ENCODE data around the gene GRWD1.

Gene GRWD1

DNA sequence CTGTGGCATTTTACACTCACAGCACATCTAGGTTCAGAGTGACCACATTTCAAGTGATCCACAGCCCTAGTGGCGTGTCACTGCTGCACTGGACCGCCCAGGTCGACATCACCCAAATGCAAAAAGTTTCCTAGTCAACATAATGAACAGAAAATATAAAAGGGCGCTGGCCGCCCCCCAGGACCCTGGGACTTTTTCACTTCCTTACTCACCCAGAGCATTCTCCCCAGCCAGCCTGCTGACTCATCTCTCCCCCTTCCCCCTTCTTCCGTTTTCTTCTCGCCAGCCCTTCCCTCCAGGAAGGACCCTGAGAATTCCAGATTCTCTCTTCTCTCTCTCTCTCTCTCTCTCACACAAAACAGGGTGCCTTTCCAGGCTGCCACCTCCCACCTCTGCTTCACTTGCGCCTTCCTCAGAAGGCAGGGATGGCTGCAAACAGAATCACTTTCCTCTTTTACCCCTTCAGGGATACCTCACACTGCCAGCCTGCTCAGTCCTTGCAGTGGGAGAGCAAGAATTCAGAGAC is 21.0 kb upstream of the GRWD1 start:
- DNase-seq (ENCODE audit: low read depth), result no peak

DNA sequence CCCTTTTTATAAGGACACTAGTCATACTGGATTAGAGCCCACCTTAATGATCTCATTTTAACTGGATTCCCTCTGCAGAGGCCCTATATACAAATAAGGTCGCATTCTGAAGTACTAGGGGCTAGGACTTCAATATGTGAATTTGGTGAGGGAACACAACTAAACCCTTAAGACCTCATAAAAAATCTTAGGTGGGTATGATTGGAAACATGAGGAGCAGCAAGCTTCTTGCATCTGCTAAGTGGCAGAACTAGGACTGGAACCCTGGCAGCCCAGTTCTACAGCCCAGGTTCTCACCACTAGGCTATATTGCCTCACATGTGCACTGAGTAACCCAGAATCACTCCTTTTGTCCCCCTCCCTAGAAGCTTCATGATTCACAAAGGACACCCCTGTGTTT is 17.1 kb upstream of the GRWD1 start:
- DNase-seq (ENCODE audit: low read depth), result no peak

DNA sequence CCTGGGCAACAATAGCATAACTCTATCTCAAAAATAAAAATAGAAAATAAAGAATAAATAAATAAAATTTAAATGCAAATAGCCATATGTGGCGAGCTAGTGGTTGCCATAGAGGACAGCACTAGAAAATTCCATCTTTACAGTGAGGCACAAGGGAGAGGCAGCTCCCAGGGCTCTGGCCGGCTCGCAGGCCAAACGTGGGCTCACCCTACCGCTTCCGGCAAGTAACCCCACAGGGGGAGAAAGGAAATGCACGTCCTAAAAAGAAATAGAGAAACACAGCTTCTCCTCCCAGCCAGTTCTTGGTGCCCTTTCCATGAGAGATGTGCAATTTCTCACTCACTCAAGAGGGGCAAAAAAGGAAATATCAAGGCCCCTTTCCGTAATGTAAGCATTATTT is 12.4 kb upstream of the GRWD1 start:
- no peak for DNase-seq (ENCODE audit: low read depth)

DNA sequence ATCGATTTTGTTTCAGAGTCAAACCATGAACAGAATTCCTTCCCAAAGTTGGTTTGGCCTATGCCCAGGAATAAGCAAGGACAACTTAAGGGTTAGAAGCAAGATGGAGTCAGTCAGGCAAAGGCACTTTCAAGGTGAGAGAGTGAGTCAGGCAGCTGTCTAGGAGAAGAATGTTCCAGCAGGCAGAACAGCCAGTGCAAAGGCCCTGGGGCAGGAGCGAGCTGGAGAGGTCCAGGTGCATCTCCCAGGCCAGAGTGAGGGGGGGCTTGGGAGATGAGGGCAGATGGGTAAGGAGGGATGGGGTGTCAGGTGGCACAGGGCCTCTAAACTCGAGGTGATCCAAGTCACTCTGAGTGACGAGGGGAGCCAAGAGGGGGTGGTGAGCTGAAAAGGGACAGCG is 9.2 kb upstream of the GRWD1 start:
- DNase-seq (ENCODE audit: low read depth), result no peak

DNA sequence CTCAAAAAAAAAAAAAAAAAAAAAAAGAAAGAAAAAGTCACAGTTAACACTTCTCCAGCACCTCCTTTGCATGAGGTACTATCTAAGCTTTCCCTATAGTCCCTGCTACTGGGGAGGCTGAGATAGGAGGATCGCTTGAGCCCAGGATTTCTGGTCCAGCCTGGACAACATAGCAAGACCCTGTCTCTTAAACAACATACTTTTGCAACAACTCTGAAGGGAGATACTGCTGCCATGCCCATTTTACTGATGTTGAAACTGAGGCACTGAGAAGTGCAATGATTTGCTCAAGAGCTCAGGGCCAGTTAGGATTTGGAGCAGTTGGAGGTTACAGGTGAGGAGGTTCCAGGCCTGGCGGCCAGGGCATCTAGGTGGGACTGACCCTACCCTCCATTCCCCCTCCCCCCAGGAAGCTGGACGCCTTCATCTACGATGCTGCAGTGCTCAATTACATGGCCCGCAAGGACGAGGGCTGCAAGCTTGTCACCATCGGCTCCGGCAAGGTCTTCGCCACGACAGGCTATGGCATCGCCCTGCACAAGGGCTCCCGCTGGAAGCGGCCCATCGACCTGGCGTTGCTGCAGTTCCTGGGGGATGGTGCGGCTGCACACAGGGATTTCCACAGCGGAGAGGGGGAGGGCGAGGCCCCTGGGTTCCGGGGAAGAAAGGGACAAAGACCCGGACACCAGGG is 4.3 kb upstream of the GRWD1 start:
- no peak for DNase-seq (ENCODE audit: low read depth)

DNA sequence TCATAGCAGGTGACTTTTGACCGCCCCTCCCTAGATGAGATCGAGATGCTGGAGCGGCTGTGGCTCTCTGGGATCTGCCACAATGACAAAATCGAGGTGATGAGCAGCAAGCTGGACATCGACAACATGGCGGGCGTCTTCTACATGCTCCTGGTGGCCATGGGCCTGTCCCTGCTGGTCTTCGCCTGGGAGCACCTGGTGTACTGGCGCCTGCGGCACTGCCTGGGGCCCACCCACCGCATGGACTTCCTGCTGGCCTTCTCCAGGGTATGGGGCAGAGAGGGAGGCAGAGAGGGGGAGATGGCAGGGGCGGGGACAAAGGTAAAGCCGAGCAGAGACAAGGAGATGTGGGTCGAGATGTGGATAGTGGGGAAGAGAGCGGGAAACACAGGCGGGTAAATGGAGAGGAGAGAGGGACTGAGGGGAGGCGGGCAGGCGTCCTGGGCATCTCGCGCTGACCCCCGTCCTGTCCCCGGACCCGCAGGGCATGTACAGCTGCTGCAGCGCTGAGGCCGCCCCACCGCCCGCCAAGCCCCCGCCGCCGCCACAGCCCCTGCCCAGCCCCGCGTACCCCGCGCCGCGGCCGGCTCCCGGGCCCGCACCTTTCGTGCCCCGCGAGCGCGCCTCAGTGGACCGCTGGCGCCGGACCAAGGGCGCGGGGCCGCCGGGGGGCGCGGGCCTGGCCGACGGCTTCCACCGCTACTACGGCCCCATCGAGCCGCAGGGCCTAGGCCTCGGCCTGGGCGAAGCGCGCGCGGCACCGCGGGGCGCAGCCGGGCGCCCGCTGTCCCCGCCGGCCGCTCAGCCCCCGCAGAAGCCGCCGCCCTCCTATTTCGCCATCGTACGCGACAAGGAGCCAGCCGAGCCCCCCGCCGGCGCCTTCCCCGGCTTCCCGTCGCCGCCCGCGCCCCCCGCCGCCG is 3.4 kb upstream of the GRWD1 start:
- DNase-seq (ENCODE audit: low read depth), result no peak

DNA sequence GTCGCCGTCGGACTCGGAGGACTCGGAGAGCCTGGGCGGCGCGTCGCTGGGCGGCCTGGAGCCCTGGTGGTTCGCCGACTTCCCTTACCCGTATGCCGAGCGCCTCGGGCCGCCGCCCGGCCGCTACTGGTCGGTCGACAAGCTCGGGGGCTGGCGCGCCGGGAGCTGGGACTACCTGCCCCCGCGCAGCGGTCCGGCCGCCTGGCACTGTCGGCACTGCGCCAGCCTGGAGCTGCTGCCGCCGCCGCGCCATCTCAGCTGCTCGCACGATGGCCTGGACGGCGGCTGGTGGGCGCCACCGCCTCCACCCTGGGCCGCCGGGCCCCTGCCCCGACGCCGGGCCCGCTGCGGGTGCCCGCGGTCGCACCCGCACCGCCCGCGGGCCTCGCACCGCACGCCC is 2.5 kb upstream of the GRWD1 start:
- DNase-seq (ENCODE audit: low read depth), result no peak

DNA sequence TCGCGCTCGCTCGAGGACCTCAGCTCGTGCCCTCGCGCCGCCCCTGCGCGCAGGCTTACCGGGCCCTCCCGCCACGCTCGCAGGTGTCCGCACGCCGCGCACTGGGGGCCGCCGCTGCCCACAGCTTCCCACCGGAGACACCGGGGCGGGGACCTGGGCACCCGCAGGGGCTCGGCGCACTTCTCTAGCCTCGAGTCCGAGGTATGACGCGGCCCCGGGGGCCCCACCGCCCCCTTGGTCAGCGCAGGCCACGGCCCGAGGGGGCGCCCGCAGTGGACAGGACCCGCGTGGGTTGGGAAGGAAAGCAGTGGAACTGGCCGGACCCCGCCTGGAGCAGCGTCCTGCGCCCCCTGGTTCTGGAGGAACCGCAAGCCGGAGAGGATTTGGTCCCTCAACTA is 2.1 kb upstream of the GRWD1 start:
- DNase-seq (ENCODE audit: low read depth), result no peak

DNA sequence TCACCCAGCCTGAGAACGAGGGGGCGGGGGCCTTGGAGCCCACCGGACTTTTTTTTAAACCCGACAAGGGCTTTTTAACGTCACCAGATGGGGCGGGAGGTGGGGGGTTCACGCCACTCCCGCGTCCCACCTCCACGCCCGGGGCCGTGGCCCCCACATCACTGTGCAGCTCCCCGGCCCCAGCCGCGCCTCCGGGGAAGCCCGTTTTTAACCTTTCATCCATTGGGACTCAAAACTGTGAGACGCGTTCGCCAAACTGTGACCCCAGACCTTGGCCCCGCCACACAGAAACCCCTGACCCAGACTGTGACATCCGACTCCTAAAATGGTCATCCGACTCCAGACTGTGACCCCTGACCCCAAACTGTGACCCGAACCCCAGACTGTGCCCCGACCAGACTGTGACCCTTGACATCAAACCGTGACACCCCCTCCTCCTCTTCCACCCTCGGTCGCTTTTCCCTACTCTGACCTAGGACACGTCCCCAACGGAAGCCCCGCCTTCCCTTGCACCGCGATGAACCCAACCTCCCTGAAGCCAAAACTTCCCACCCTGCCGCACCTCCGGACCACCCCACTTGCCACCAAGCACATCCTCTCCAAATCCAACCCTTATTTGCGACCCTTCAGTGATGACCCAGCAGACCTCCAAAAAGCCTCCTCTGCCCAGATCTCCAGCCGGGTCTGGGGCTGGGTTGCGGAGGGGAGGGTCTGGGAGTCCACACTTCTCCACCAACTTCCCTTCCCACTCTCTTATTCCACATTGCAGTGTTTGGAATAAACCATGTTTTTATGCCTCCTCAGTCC is 1.5 kb upstream of the GRWD1 start:
- DNase-seq (ENCODE audit: low read depth), result no peak

DNA sequence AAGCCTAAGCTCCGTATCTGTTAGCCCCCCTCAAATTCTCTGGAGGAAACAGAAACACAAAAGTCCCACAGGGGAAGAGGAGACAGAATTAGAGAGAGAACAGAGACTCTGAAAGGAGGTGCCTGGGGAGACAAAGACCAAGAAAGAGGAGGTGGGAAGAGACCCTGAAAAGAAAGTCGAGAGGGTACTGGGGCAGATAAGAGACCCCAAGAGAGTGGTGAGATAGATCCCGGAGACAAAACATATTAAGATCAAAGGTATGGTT is 915 bp upstream of the GRWD1 start:
- DNase-seq (ENCODE audit: low read depth), result no peak

DNA sequence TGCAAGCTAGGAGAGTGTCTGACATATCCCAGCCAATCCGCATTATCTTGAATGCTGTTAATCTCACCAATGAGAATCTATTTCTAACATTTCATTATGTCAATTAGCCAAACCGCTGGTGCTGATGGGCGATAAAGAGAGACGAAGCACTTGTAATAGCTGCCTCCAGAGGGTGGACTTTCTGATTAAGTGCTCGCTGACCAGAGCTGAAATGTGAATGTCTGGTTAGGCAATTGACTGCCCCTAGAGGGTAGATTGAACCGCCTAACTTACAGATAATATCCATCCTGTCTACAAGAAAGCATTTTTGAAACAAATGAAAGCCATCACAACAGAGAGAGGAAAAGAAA is 552 bp upstream of the GRWD1 start:
- DNase-seq (ENCODE audit: low read depth), result peak; percentile 84

DNA sequence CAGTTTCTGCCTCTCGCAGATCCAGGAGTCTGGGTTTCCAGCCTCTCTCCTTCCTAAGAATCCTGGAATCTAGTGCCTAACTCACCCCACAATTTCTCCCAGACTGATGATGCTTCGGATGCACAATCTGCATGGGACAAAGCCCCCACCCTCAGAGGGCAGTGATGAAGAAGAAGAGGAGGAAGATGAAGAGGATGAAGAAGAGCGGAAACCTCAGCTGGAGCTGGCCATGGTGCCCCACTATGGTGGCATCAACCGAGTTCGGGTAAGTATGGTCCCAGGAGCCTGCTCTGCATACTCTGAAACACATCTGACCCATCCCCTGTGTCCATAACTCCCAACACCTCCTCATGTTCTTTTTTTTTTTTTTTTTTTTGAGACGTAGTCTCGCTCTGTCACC is 796 bp downstream of the GRWD1 start:
- no peak for DNase-seq (ENCODE audit: low read depth)

DNA sequence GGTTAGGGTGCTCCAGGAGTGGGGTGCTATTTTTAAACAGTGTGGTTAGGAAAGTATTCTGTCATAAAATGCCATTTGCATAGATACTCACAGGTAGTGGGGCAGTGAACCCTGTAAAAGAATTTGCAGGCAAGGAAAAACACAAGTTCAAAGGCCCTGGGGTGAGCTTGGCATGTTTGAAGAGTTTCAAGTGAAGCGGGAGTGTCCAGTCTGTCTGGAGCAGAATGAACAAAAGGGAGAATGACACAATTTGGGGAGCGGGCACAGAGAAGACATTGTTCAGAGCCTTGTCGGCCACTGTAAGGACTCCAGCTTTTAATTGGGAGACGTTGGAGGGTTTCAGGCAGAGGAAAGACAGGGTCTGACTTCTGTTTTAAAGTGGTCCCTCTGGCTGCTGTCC is 2.8 kb downstream of the GRWD1 start:
- no peak for DNase-seq (ENCODE audit: low read depth)

DNA sequence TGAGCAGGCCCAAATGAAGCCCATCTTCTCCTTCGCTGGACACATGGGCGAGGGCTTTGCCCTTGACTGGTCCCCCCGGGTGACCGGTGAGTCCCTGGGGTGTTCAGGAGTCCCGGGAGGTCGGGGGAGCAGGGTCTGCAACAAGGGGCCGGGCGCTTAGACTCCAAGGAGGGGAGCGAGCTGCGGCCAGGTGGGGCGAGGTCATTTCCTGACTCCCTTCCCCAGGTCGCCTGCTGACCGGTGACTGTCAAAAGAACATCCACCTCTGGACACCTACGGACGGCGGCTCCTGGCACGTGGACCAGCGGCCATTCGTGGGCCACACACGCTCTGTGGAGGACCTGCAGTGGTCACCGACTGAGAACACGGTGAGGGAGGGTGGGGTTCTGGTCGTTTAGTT is 4.7 kb downstream of the GRWD1 start:
- no peak for DNase-seq (ENCODE audit: low read depth)

DNA sequence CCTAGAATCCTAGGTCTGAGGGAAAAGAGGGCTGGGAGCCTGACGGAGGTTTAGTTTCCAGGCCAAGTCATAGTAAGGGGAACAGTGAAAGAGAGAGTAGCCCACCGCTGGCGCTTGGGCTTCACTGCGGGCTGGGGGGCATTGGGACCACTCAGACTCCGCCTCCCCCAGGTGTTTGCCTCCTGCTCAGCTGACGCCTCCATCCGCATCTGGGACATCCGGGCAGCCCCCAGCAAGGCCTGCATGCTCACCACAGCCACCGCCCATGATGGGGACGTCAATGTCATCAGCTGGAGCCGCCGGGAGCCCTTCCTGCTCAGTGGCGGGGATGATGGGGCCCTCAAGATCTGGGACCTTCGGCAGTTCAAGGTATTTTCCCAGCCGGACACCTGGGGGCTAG is 5.1 kb downstream of the GRWD1 start:
- no peak for DNase-seq (ENCODE audit: low read depth)

DNA sequence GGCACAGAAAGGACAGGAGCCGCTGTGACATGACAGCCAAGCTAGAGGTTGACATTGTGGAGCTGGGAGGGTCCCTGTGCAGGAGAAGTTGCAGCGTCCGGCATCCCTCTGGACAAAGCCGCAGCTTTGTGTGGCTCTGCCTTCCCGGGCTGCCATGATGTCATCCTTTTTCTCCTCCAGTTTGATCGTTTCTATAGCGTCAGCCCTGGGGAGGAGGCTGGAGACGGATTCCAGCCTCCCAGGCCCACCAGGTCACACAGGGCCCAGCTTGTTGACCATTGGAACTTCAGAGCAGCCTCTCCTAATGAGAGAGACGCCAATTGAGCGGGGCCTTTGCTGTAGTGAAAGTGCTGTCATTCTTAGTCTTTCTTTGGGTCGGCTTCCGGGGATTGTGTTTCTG is 5.8 kb downstream of the GRWD1 start:
- no peak for DNase-seq (ENCODE audit: low read depth)

DNA sequence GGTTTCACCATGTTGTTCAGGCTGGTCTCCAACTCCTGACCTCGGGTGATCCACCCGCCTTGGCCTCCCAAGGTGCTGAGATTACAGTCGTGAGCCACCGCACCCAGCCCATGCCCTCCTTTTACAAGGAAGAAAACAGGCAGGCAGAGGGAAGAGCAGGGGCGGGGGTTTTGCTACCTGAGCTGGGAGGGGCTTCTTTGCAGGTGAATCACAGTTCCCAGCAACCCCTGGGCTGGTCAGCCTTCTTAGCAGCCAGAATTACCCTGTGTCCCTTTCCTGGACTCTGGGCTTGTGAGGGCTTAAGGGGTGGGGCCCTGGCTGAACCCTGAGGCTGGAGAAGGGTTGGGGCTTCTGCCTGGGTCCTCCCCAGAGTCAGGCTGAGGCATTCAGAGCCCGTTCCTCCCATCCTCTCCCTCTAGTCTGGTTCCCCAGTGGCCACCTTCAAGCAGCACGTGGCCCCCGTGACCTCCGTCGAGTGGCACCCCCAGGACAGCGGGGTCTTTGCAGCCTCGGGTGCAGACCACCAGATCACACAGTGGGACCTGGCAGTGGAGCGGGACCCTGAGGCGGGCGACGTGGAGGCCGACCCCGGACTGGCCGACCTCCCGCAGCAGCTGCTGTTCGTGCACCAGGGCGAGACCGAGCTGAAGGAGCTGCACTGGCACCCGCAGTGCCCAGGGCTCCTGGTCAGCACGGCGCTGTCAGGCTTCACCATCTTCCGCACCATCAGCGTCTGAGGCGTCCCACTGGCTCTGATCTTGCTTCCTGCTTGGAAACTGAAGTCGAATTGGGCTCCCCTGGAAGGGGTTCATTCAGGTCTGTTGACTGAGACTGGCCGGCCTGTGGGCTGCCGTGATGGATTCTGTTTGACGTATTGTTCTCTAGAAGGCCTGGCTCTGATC is 6.8 kb downstream of the GRWD1 start:
- DNase-seq (ENCODE audit: low read depth), result no peak

DNA sequence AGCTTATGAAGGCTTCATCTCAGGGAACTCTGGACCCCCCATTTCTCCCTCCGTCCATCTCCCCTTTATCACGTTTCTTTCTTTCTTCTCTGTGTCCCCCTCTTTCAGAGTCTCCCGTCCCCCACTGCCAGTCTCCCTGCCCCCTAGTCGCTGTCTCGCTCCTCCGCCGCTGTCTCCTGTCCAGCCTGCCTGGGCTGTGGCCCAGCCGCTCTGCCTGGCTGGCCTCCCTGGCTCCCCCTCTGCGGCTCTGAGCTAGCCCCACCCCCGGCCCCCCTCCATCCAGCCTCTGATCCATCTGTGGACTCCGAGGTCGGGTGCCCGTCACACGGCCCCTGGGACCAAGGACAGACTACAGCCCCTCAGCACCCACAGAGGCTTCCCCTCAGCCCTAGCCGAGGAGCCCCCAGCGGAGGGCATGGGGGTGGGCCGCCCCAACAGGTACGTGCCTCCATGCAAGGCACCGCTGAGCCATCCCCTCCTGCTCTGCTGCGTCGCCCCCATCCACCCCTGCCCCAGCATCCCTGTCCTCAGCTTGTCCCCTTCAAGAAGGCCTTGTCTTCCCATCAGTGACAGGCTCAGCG is 8.5 kb downstream of the GRWD1 start:
- no peak for DNase-seq (ENCODE audit: low read depth)

DNA sequence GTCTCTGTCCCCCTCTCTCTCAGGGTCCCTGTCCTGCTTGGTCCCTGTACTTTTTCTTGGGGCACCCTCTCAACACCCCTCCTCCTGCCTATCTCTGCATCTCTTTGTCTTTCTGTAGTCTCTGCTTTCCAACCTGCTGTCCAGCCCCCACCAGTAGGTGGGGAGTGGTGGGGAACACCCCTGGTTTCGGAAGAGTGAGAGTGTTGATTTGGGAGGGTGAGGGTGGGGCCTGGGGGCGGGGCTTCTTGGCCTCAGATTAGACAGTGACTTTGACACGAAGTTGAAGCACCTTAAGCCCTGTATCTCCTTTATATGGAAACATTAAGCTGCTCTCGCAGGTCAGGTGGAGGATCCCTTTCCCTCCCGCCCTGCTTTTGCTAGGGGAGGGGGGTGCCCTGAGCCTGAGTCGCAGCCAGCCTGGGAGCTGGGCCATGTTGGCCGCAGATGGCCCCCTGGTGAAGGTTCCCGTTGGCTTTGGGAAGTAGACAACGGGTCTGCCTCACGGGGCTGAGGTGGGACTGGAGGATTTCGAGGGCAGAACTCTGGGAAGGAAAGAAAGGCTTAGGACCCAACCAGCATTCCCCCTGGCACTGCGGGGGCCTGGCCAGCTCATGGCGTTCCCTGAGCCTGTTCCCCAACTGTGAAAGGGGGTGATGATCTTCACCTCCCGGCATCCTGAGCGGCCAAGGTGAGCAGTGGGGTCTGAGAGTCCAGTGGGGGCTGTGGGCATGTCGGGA is 9.6 kb downstream of the GRWD1 start, which contains the start of gene KCNJ14:
TSS of gene KCNJ14 (plus strand) at position 404 of the 737 bp plus-strand sequence. CDS start 6,151 bp downstream, outside the sequence.
- DNase-seq (ENCODE audit: low read depth), result no peak

DNA sequence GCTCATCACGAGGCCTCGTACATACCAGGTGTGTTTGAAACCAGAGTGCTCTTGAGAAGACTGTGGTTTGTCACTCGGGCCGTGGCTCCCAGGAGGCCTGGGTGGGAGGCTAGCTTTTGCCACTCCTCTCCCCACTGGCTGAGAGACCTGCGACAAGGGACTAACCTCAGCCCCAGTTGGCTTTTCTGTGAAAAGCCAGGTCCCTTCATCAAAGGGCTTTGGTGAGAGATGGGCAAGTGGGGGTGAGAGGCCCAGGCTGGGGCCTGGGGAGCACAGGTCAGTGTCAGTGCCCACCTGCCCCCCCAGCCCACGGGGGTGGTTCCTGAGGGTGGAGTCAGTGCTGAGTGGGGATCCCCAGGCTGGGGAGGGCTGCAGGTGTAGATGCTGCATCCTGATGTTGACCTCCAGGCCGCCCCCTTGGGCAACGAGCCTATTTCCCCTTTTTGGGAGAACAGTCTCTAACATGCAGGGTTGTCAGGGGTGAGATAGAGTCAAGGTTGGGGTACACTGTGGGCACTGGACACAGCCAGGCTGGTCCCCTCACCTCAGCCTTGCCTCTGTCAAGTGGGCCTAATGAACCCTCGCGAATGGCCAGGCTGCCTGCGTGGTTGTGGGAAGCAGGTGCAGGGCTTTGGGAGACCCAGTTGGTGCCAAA is 10.3 kb downstream of the GRWD1 start:
- no peak for DNase-seq (ENCODE audit: low read depth)
